ACC112 (cell line): ENCODE results near the gene POMT2.
"Not testable (repeated sequence)": the region's sequence is repeated elsewhere in the genome, so short reads cannot be mapped to it uniquely, and the experiment has no call there.

ENCODE experiments used
- H2AFZ ChIP-seq: fragments of 200-600 bp; sonication (generic); one replicate; pipeline ENCODE4 v1.6.0; 2017; ENCODE audit warnings: antibody characterized with exemption, low read length; ENCODE audit not compliant: unreplicated experiment
- H3K27ac ChIP-seq: fragments of 200-600 bp; sonication (generic); 2 replicates; pipeline ENCODE4 v1.5.1; 2014; ENCODE audit warnings: low read depth, mild to moderate bottlenecking, antibody characterized with exemption, low read length, moderate library complexity
- H3K27me3 ChIP-seq: fragments of 200-600 bp; sonication (generic); 2 replicates; pipeline ENCODE4 v1.6.1; 2014; ENCODE audit warnings: mild to moderate bottlenecking, antibody characterized with exemption, low read length, moderate library complexity, mixed read lengths; ENCODE audit not compliant: insufficient read depth
- H3K36me3 ChIP-seq: fragments of 200-600 bp; sonication (generic); 2 replicates; pipeline ENCODE4 v1.6.1; 2016; ENCODE audit warnings: mild to moderate bottlenecking, antibody characterized with exemption, low read length, moderate library complexity, mixed read lengths; ENCODE audit not compliant: insufficient read depth
- H3K4me1 ChIP-seq: fragments of 200-600 bp; sonication (generic); one replicate; pipeline ENCODE4 v1.6.1; 2016; ENCODE audit warnings: low read length, mixed read lengths; ENCODE audit not compliant: insufficient read depth, unreplicated experiment, control insufficient read depth
- H3K4me3 ChIP-seq: fragments of 200-600 bp; sonication (generic); 2 replicates; pipeline ENCODE4 v1.5.1; 2014; ENCODE audit warnings: mild to moderate bottlenecking, low read depth, low read length
- H3K79me2 ChIP-seq: fragments of 200-600 bp; sonication (generic); one replicate; pipeline ENCODE4 v1.6.0; 2016; ENCODE audit warnings: low read length; ENCODE audit not compliant: control insufficient read depth, unreplicated experiment, insufficient read depth

POMT2 gene

DNA sequence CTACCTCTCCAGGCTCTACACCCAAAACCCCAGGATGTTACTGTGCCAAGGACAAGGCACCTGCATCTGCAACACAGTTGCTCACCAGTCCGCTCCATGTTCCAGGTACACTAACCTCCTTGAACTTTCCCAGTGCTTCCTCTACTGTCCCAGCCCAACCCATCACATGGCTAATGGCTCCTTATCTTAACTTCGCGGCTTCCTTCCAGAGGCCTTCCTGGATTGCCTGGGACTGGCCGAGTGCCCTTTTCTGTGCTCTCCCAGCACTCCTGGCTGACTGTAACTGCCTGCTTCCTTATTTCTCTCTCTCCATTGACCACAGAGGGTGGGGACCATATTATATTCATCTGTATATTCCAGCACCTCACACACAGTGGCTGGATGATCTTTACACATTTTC lies 20.9 kb downstream of the POMT2 start:
- H3K27me3 ChIP-seq: no peaks in the 10 kb centered on the region
- no peak overlapping the region for H3K27ac ChIP-seq
- no peaks in the 10 kb centered on the region for H3K36me3 ChIP-seq
- H2AFZ ChIP-seq: no peak overlapping the region
- H3K4me3 ChIP-seq: no peak overlapping the region
- H3K79me2 ChIP-seq: no peaks in the 10 kb centered on the region
- H3K4me1 ChIP-seq: peaks cover 26% of the 10 kb centered on the region

DNA sequence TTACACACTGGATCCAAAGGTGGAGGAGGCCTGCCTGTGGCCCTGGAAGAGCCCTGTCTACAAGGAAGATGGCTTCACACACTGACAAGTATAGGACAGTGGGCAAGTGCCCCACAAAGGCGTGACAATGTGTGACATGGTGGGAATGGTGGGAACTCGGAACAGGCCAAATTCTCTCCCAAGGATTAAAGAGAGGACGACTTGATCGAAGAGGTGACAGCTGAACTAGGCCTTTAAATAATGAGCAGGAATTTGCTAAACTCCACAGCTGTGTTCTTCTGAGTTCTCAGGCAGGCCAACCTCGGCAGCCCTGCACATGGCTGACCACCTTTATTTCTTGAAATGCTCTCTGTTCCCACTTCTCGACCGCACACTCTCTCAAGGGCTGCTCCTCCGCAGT lies 23.8 kb downstream of the POMT2 start:
- Histone ChIP-seq H3K4me1 (no peaks in the 10 kb centered on the region), H3K79me2 (no peaks in the 10 kb centered on the region), H3K4me3 (no peak overlapping the region), H3K36me3 (peaks cover 5% of the 10 kb centered on the region; the same call in 1 of the 2 replicates), H2AFZ (no peak overlapping the region), H3K27ac (no peak overlapping the region), H3K27me3 (no peaks in the 10 kb centered on the region)

DNA sequence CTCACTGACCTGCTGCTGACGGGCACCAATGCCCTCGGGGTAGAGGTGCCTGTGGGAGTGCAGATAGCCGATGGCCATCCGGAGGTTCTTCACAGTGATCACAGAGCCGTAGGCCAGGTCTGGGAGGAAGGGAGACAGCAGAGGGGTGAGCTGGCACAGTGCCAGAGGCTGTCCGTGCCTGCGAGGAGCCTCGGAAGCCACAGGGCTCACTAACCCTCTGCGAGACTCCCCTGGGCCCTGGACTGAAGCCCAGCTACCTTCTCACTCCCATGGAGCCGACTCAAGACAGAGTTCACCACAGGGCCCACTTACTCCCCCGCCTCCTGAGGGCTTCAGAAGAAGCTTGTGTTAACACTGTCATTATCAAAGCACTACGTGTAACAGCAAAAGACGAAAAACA lies 24.5 kb downstream of the POMT2 start:
- peaks cover 5% of the 10 kb centered on the region; the same call in 1 of the 2 replicates for H3K36me3 ChIP-seq
- H3K4me3 ChIP-seq: no peak overlapping the region
- H2AFZ ChIP-seq: no peak overlapping the region
- no peaks in the 10 kb centered on the region for H3K4me1 ChIP-seq
- H3K27me3 ChIP-seq: no peaks in the 10 kb centered on the region
- H3K79me2 ChIP-seq: no peaks in the 10 kb centered on the region
- no peak overlapping the region for H3K27ac ChIP-seq

DNA sequence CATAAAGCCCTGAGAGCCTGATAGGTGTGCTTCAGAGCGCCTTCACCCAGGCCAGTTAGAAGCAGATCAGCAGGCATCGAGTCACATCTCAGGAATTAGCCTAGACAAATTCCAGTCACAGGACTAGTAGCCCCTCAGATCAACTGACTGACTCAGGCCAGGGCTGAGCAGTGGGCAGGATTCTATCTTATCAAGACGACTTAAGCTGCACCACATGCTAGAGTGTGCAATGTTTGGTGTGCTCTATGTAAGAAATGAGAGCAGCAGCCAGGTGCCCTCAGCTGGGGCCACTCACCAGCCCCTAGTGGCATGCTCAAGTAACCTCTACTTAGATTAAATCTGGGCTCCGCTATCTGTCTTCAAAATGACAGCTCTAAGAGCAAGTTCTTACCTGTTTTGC lies 30.0 kb downstream of the POMT2 start:
- peaks cover 9% of the 10 kb centered on the region; the same call in 1 of the 2 replicates for H3K36me3 ChIP-seq

DNA sequence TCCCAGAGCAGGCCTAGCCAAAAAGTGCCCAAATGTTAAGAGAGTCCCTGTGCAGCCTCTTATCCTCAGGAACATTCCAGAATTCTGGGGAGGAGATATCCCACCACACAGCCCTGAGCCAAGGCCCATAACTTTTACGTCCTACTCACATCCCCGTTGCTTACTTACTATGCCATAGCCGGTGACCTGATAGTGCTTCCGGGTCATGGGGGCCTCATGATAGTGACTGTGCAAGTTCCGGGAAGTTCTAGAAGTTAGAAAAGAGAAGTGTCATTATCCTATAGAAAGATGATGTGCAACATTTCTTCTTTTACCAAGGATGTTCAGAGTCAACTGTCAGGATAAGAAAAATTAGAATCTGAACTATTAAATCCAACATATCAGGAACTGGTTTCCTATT lies 34.1 kb downstream of the POMT2 start:
- no peaks in the 10 kb centered on the region for H3K27me3 ChIP-seq
- H2AFZ ChIP-seq: no peak overlapping the region
- H3K4me3 ChIP-seq: no peak overlapping the region
- H3K79me2 ChIP-seq: no peaks in the 10 kb centered on the region
- H3K4me1 ChIP-seq: no peaks in the 10 kb centered on the region
- peaks cover 10% of the 10 kb centered on the region; the same call in 1 of the 2 replicates for H3K36me3 ChIP-seq
- no peak overlapping the region for H3K27ac ChIP-seq

More for the DNA sequence above, 30.0 kb downstream of the POMT2 start:
- H2AFZ ChIP-seq: no peak overlapping the region
- H3K79me2 ChIP-seq: no peaks in the 10 kb centered on the region
- no peak overlapping the region for H3K27ac ChIP-seq
- H3K4me1 ChIP-seq: no peaks in the 10 kb centered on the region
- H3K4me3 ChIP-seq: no peak overlapping the region
- H3K27me3 ChIP-seq: no peaks in the 10 kb centered on the region

DNA sequence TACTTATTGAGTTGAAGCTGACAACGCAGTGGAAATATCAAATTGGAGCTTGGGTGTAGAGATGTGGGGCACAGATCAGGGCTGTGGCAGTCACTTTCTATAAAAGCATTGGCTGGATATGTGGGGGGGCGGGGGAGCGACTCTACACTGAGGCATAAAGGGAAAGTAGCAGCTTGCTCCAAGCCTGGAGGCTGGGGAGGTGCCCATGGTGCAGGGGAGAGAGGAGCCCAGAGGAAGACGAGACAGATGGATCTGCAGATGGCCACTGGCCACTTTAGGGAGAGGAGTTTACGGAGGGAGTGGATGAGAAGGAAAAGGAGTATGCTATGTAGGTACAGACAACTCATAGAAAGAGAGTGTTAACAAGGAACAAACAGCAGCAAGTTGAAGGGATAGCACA lies 36.2 kb downstream of the POMT2 start:
- no peak overlapping the region for H3K27ac ChIP-seq
- no peak overlapping the region for H3K4me3 ChIP-seq
- peaks cover 10% of the 10 kb centered on the region; the same call in 1 of the 2 replicates for H3K36me3 ChIP-seq
- H3K4me1 ChIP-seq: no peaks in the 10 kb centered on the region
- H3K27me3 ChIP-seq: no peaks in the 10 kb centered on the region
- no peak overlapping the region for H2AFZ ChIP-seq
- no peaks in the 10 kb centered on the region for H3K79me2 ChIP-seq

DNA sequence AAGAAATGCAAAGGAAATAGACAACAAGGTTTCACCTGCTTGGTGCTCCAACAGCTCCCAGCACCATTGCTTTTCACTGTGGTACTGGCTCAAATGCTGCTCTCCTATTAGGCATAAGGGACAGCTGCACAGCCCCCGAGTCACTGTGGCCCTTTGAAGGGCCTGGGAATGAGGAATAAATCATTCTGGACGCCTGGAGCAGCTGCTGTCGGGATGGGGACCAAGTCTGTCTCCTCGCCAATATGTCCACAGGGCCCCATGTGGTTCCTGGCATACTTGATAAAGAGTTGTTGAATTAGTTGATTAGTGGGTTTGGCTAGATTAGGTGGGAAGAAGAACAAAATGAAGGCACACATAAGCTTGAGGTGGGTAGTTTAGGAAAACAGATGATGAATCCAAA lies 36.6 kb downstream of the POMT2 start:
- H3K36me3 ChIP-seq: peaks cover 10% of the 10 kb centered on the region; the same call in 1 of the 2 replicates

DNA sequence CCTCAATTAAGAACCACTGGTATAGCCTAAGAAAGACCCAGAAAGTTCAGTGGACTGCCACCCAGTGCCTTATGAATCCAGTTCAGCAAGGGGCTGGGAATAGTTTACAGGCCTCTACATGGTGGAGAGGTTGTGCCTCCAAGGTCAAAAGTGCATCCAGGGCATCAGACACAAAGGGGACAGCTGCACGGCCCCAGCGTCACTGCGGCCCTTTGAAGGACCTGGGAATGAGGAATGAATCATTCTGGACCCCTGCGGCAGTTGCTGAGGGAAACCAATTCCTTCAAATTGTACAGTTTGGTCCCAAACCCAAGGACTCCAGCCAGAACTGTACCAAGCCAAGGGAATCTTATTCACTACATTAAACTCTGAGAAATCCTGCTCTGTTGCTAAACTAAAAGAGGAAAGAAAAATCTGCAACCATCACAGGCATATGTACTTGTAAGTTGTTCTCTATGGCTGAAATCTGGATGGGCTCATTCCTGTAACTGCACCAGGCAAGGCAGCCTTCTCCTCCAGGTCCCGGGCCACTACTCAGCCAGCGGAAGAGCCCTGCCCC lies 38.8 kb downstream of the POMT2 start:
- no peak overlapping the region for H3K27ac ChIP-seq
- peaks cover 10% of the 10 kb centered on the region; the same call in 1 of the 2 replicates for H3K36me3 ChIP-seq
- H3K27me3 ChIP-seq: no peaks in the 10 kb centered on the region
- H3K4me3 ChIP-seq: no peak overlapping the region
- no peaks in the 10 kb centered on the region for H3K79me2 ChIP-seq
- H3K4me1 ChIP-seq: no peaks in the 10 kb centered on the region
- no peak overlapping the region for H2AFZ ChIP-seq

More for the DNA sequence above, 36.6 kb downstream of the POMT2 start:
- H3K4me3 ChIP-seq: no peak overlapping the region
- H3K27ac ChIP-seq: no peak overlapping the region
- no peaks in the 10 kb centered on the region for H3K79me2 ChIP-seq
- H3K4me1 ChIP-seq: no peaks in the 10 kb centered on the region
- no peaks in the 10 kb centered on the region for H3K27me3 ChIP-seq
- H2AFZ ChIP-seq: no peak overlapping the region

DNA sequence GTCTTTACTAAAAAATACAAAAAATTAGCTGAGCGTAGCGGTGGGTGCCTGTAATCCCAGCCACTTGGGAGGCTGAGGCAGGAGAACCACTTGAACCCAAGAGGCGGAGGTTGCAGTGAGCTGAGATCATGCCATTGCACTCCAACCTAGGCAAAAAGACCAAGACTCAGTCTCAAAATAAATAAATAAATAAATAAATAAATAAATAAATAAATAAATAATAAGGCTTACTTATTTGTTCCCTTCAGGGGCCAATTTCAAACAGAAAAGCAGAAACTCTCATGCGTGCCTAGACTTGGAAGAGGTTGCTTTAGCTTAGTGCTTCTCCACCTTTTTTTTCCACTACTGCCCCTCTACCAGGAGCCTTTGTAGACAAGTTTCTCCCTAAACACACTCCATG lies 39.8 kb downstream of the POMT2 start:
- not testable (repeated sequence) for H3K4me1 ChIP-seq, H3K27ac ChIP-seq, H3K79me2 ChIP-seq, H2AFZ ChIP-seq, H3K27me3 ChIP-seq, H3K36me3 ChIP-seq, H3K4me3 ChIP-seq

DNA sequence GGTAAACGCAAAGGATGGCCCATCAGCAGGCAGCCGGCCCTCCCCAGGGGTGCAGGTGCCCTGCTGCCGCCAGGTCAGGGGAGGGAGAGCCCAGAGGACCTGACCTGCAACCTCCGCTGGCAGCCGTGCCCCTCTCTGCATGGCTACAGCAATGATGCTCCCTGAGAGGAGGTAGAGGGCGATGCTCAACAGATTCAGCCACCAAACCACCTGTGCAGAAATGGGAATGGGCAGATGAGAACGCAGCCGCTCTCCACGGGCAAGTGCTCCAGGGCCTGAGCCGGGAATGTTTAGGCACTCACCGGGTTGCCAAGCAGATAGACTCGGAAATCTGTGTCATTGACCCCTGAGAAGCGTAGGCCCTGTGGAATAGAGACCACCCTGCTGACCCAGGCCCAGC lies 41.0 kb downstream of the POMT2 start:
- Histone ChIP-seq H3K27me3 (no peaks in the 10 kb centered on the region), H3K79me2 (no peaks in the 10 kb centered on the region), H3K4me1 (no peaks in the 10 kb centered on the region), H3K36me3 (peaks cover 4% of the 10 kb centered on the region; the same call in 1 of the 2 replicates), H2AFZ (no peak overlapping the region), H3K4me3 (no peak overlapping the region), H3K27ac (no peak overlapping the region)

DNA sequence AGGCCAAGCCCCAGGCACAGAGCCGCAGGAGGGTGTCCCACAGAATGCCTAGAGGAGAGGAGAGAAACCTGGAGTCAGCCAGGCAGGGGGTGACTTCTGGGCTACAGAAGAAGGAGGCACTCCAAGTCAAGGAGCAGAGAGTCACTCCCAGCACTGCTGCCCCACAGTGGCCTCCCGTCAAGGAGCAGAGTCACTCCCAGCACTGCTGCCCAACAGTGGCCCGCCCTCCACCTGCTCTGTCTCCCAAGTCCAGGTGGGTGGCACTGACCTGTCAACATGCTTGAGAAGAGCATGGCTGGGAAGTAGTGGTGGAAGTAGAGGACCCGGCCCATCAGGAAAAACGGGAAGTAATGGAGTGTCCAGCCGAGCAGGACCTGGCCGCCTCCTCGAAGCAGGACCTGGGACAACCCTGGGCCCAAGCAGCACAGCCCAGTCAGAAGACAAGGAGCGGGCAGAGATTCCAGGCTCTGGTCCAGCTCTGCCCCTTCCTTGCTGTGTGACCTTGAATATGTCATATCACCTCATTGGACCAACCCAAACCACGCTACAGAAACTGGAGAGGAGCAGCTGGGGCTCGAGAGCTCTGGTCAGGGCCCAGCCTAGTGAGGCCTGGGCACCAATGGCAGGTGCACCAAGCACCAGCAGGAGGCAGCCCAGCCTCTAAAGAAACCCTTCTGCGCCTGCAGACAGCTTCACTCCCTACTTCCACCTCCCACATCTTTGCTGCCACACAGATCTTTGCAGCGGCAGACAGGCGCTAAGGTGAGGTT lies 42.0 kb downstream of the POMT2 start:
- Histone ChIP-seq H3K36me3 (no peaks in the 10 kb centered on the region), H3K27ac (no peak overlapping the region), H2AFZ (no peak overlapping the region), H3K79me2 (no peaks in the 10 kb centered on the region), H3K27me3 (no peaks in the 10 kb centered on the region), H3K4me1 (no peaks in the 10 kb centered on the region), H3K4me3 (no peak overlapping the region)
